Hepatocyte (in vitro differentiated cells): ENCODE data around the gene CHMP5.

Experiments
- EZH2 ChIP-seq: fragments of 200-600 bp; sonication (generic); IDR thresholded peaks from 2 replicates; pipeline ENCODE4 v1.6.1; 2016; ENCODE audit warnings: antibody characterized with exemption, mild to moderate bottlenecking, borderline replicate concordance
- TF ChIP-seq, protein P1 (sequence below): fragments of 200-600 bp; sonication (generic); IDR thresholded peaks from 2 replicates; pipeline ENCODE4 v1.5.1; 2016; ENCODE audit warnings: antibody characterized with exemption, mild to moderate bottlenecking; ENCODE audit not compliant: poor library complexity

DNA sequence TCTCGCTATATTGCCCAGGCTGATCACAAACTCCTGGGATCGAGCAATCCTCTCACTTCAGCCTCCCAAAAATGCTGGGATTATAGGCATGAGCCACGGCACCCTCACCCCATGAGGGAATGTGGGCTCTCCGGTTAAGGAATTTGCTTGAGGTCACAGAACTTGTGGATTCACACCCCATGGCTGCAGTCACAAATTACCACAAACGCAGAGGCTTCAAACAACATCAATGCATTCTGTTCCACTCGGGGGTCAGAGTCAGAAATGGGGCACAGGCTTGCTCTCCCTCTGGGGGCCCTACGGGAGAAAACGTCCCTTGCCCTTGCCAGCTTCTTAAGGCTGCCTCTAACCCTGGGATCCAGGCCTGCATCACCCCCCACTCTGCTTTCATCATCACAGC, 37.1 kb upstream of the CHMP5 start:
- TF ChIP-seq, protein P1, sequence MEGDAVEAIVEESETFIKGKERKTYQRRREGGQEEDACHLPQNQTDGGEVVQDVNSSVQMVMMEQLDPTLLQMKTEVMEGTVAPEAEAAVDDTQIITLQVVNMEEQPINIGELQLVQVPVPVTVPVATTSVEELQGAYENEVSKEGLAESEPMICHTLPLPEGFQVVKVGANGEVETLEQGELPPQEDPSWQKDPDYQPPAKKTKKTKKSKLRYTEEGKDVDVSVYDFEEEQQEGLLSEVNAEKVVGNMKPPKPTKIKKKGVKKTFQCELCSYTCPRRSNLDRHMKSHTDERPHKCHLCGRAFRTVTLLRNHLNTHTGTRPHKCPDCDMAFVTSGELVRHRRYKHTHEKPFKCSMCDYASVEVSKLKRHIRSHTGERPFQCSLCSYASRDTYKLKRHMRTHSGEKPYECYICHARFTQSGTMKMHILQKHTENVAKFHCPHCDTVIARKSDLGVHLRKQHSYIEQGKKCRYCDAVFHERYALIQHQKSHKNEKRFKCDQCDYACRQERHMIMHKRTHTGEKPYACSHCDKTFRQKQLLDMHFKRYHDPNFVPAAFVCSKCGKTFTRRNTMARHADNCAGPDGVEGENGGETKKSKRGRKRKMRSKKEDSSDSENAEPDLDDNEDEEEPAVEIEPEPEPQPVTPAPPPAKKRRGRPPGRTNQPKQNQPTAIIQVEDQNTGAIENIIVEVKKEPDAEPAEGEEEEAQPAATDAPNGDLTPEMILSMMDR: no peak
- no peak for TF ChIP-seq EZH2
